ENCODE results near the gene PRPF38B.

- TF ChIP-seq CTCF (conservative IDR thresholded peaks at IDR 0.05 in 1 of 2, IDR thresholded peaks at IDR 0.05 in 1 of 2; ENCODE audit: low read depth in 1 of 2, low read length in 2 of 2) (no peak), EZH2 (IDR thresholded peaks at IDR 0.05; ENCODE audit: low read length, missing control alignments) (no peak)
Measured at GRCh38 chr1:108685529-108685928, 6.6 kb upstream of the PRPF38B start.

All from fibroblast of lung (primary cell).